Adrenal gland (tissue), 12 donors: ENCODE data around the gene KHK. TPM values are rescaled to one million over a fixed set of nuclear protein-coding genes. Genes with fewer than 3 reads are reported as not detected.
"Not testable (repeated sequence)": the region's sequence is repeated elsewhere in the genome, so short reads cannot be mapped to it uniquely, and the experiment has no call there.

Source experiments
- DNase-seq, 7 donors: peaks; one replicate each; pipeline ENCODE4 v3.0.0-alpha.2; 2019 to 2020
- H3K27ac ChIP-seq, 5 donors: fragments of 200-600 bp; sonication (generic) in 4 of 5; 1 replicate in 3 of 5; 2 replicates in 2 of 5; pipeline versions ENCODE4 v1.5.1 to v1.8.0; 2016 to 2020; ENCODE audit warnings: mild to moderate bottlenecking in 1 of 5
- H3K27me3 ChIP-seq: fragments of 200-600 bp; 2 replicates; pipeline ENCODE4 v1.8.0; 2021
- H3K36me3 ChIP-seq, 2 donors: fragments of 200-600 bp; replicated peaks in 1 of 2; 1 replicate in 1 of 2; 2 replicates in 1 of 2; pipeline versions ENCODE4 v1.5.1 to v1.8.0; 2018 to 2022
- H3K4me1 ChIP-seq, 2 donors: fragments of 200-600 bp; replicated peaks in 1 of 2; 1 replicate in 1 of 2; 2 replicates in 1 of 2; pipeline versions ENCODE4 v1.5.1 to v1.8.0; 2018 to 2021
- H3K4me3 ChIP-seq, 4 donors: fragments of 200-600 bp; sonication (generic) in 3 of 4; one replicate each; pipeline ENCODE4 v1.5.1; 2016 to 2018
- H3K9me3 ChIP-seq, 3 donors: fragments of 200-600 bp; sonication (generic) in 1 of 3; replicated peaks in 1 of 3; 1 replicate in 2 of 3; 2 replicates in 1 of 3; pipeline versions ENCODE4 v1.5.1 to v1.8.0; 2016 to 2021
- POLR2A ChIP-seq, 2 donors: fragments of 450-650 bp; IDR thresholded peaks; one replicate each; pipeline ENCODE4 v1.6.1; 2017; ENCODE audit warnings: antibody characterized with exemption in 2 of 2, mild to moderate bottlenecking in 2 of 2, moderate library complexity in 1 of 2
- WGBS, 4 donors: extraction: QIAGEN DNeasy Blood & Tissue Kit in 2 of 4; methylation state at CpG; one replicate each; pipeline versions ENCODE4 v1.1.5 to v1.1.7; 2013 to 2017; 5-methylcytosine and 5-hydroxymethylcytosine counted together
- intact Hi-C, 2 donors: fragments of 100-400 bp; cut with DNase I; formaldehyde crosslinking; loops; one replicate each; pipeline versions ENCODE4 v1.14.1 to v1.15.0; 2022 to 2023
- polyA plus RNA-seq, 3 donors: library from polyadenylated mRNA; stranded (reverse); fragments of 200-250 nt in 2 of 3; fragments of 350-450 nt in 1 of 3; fragmentation: Illumina TruSeq in 1 of 3; extraction: RNeasy Lipid Tissue Mini Kit (QIAGEN cat#74804) in 1 of 3; gene quantifications; one replicate each; pipeline ENCODE4 v1.2.3, GENCODE V29; 2013 to 2014
- total RNA-seq, 9 donors: library from RNA; depleted of rRNA in 4 of 9; stranded (reverse); fragments of >200 nt in 4 of 9; fragments of 120-200 nt in 1 of 9; fragmentation: NEBNext Ultra II Directional in 1 of 9; extraction: Animal tissue kit (Norgen Biotek cat#: 25700) in 1 of 9; gene quantifications; one replicate each; pipeline versions ENCODE4 v1.1.0 to v1.2.4, GENCODE V29; 2013 to 2023
- TF ChIP-seq, protein P1 (sequence below), 6 experiments: fragments of 450-650 bp in 4 of 6; fragments of 200-600 bp in 2 of 6; sonication (generic) in 1 of 6; IDR thresholded peaks; 1 replicate in 5 of 6; 2 replicates in 1 of 6; pipeline versions ENCODE4 v1.5.1 to v1.8.0; 2016 to 2021; ENCODE audit warnings: antibody characterized with exemption in 6 of 6, mild to moderate bottlenecking in 2 of 6, moderate library complexity in 1 of 6
- donor health status: healthy with polysubstance abuse.
- donor health status: Bipolar disorder and iron deficiency.
- donor health status: DM: yes; HTN: yes; CAD: no.
- donor health status: DM: no; HTN: no; CAD: no.
- donor health status: DM: no; HTN: no; CAD: no.
- donor health status: DM: yes; HTN: yes; CAD: no.

KHK gene
- total and polyA plus RNA-seq, 12 donors = 3.3 to 14.4 (median 6.9) TPM

GRCh38 chr2:27074738-27075565 is 11.6 kb upstream of the KHK start:
- H3K27me3 ChIP-seq = no peaks in the 10 kb centered on the region
- no peaks in the 10 kb centered on the region for H3K9me3 ChIP-seq
- peak overlapping the region in 2 of 5 donors; percentile 29 to 71 for H3K27ac ChIP-seq
- TF ChIP-seq, protein P1, sequence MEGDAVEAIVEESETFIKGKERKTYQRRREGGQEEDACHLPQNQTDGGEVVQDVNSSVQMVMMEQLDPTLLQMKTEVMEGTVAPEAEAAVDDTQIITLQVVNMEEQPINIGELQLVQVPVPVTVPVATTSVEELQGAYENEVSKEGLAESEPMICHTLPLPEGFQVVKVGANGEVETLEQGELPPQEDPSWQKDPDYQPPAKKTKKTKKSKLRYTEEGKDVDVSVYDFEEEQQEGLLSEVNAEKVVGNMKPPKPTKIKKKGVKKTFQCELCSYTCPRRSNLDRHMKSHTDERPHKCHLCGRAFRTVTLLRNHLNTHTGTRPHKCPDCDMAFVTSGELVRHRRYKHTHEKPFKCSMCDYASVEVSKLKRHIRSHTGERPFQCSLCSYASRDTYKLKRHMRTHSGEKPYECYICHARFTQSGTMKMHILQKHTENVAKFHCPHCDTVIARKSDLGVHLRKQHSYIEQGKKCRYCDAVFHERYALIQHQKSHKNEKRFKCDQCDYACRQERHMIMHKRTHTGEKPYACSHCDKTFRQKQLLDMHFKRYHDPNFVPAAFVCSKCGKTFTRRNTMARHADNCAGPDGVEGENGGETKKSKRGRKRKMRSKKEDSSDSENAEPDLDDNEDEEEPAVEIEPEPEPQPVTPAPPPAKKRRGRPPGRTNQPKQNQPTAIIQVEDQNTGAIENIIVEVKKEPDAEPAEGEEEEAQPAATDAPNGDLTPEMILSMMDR (IDR thresholded peaks at IDR 0.05) = no peak
- TF ChIP-seq POLR2A (IDR thresholded peaks at IDR 0.05) = no peak
- intact Hi-C loops = no loop called here
- H3K4me1 ChIP-seq = peaks cover 9 to 41% of the 10 kb centered on the region in 2 donors
- WGBS, 4 donors = 52 to 62% (median 56%) methylated on average over 4 of the region's 4 CpGs
- peak in 1 of 7 donors; percentile 47 for DNase-seq
- peaks cover 0 to 5% of the 10 kb centered on the region in 2 donors for H3K36me3 ChIP-seq
- no peak overlapping the region for H3K4me3 ChIP-seq

DNA sequence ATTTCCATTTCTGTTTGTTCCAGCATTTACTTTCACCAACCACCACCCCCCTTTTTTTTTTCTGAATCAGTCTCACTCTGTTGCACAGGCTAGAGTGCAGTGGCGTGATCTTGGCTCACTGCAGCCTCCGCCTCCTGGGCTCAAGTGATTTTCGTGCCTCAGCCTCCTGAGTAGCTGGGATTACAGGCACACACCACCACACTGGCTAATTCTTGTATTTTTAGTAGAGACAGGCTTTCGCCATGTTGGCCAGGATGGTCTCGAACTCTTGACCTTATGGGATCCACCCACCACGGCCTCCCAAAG is 11.1 kb upstream of the KHK start:
- peaks cover 6 to 35% of the 10 kb centered on the region in 2 donors for H3K4me1 ChIP-seq
- H3K27me3 ChIP-seq, H3K36me3 ChIP-seq, H3K9me3 ChIP-seq, intact Hi-C loops, H3K4me3 ChIP-seq, DNase-seq: not testable (repeated sequence)
- peak overlapping the region in 2 of 5 donors; percentile 29 to 56 for H3K27ac ChIP-seq
- 69 to 87% (median 72%) methylated on average over 6 of the region's 6 CpGs for WGBS, 4 donors

- intact Hi-C loops = no loop called here
- Histone ChIP-seq H3K36me3 (no peaks in the 10 kb centered on the region), H3K4me1 (peaks cover 7 to 33% of the 10 kb centered on the region in 2 donors), H3K27ac (peak overlapping the region in 2 of 5 donors; percentile 29 to 56), H3K9me3 (no peaks in the 10 kb centered on the region), H3K27me3 (no peaks in the 10 kb centered on the region), H3K4me3 (no peak overlapping the region)
- TF ChIP-seq, protein P1 (IDR thresholded peaks at IDR 0.05) = no peak
- TF ChIP-seq POLR2A (IDR thresholded peaks at IDR 0.05) = no peak
- DNase-seq = no peak
- WGBS, 4 donors = 71 to 85% (median 79%) methylated on average over 4 of the region's 4 CpGs
These were observed 10.2 kb upstream of the KHK start for GRCh38 chr2:27076323-27076722.

DNA sequence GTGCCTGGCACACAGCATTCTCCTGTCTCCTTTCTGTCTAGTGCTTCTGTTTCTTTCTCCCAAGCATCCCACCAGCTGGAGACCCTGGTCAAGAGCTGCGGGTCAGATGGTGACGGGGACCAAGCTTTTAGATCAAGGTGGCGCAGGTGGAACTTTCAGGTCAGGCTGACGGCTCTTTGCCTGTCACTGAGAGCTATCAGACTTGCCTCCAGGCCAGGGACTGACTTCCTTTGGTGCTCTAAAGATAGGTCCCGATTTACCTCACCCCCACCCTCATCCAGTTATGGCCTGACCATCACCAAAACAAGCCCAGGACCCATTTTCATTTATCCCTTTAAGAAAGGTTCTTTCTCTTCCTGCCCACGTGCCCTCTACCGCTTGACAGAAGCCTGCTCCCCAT is 9.3 kb upstream of the KHK start:
- Histone ChIP-seq H3K9me3 (no peaks in the 10 kb centered on the region), H3K27ac (peak overlapping the region in 2 of 5 donors; percentile 56 to 80), H3K4me3 (no peak overlapping the region), H3K4me1 (peaks cover 11 to 39% of the 10 kb centered on the region in 2 donors), H3K27me3 (no peaks in the 10 kb centered on the region), H3K36me3 (peaks cover 0 to 4% of the 10 kb centered on the region in 2 donors)
- intact Hi-C loops = no loop called here
- no peak for TF ChIP-seq POLR2A (IDR thresholded peaks at IDR 0.05)
- TF ChIP-seq, protein P1 (IDR thresholded peaks at IDR 0.05) = no peak
- DNase-seq = no peak
- 72 to 82% (median 77%) methylated on average over 7 of the region's 7 CpGs for WGBS, 4 donors
